GM04503 (cell line): ENCODE results near the gene DSG2.
"Not testable (repeated sequence)": the region's sequence is repeated elsewhere in the genome, so short reads cannot be mapped to it uniquely, and the experiment has no call there.

ENCODE experiments used
- DNase-seq: peaks from one replicate; pipeline ENCODE4 v3.0.0-alpha.2; 2012; ENCODE audit warnings: low read depth

DSG2 gene

GRCh38 chr18:31500051-31500688 is 2.2 kb downstream of the DSG2 start:
- no peak for DNase-seq

DNA sequence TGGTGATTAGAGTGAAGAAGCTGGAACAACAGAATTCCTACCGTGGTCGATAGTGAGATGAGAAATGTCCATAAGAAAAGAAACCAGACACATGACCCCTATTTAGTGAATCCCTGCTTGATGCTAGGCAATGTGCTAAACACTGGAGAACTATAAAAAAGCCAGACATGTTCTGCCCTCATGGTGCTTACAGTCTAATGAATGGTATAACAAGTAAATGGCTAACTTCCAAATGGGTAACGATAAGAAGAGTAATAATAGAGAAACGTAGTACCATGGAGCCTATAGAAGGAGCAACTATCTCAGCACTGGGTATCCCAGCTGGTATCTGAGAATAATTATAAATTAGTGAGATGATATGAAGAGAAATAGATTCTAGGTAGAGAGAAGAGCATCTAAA is 5.0 kb downstream of the DSG2 start:
- DNase-seq: no peak

DNA sequence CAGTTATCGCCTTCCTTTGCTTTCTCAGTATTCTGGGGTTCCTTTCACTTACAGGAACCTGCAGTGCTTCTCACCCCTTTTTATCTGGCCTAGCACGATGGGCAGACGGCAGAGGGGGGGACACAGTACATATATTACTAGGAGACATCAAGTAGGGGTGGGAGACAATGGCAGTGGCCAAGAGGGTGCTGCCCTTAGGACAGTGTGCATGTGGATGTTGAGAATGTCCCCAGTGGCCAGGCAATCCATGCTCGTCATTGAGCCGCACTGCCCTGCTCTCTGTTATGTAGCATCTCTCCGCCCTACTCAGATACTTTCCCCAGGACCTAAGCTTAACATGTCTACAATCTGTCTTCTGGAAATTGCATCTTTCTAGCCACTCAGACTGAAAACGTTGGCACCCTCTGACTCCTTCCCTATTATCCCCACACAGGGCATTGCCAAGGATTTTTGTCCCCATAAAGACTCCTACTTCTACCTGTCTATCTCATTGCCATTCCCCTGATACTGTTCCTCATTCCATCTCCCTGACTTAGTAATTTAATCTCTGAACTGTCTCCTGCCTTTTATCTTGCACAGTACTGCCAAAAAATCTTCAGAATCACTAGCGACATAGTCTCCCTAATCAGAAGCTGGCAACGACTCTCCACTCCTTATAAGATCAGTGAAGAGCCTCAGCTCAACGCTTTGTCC is 6.6 kb downstream of the DSG2 start:
- DNase-seq: no peak

DNA sequence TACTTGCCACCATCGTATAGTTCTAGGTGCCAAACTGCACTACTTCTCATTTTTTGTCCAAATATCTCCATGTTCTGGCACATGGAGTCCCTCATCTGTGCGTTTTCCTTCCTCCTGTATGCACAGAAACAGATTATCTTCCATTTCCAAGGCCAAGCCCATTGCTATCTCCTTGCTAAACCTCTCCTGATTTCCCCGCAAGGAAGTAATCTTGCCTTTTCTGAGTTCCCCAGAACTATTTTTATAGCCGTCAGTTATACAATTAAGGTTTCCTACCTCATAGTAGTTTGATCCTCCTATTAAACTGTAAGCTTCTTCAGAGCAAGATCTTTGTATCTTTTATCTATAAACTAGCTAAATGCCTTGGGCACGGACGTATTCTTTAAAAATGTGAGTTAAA is 7.2 kb downstream of the DSG2 start:
- DNase-seq: no peak

- no peak for DNase-seq
These were observed 8.2 kb downstream of the DSG2 start for GRCh38 chr18:31506024-31506742.

GRCh38 chr18:31507124-31507523 is 9.1 kb downstream of the DSG2 start:
- not testable (repeated sequence) for DNase-seq

- no peak for DNase-seq
These were observed 10.8 kb downstream of the DSG2 start for GRCh38 chr18:31508781-31509180.

GRCh38 chr18:31509571-31509970 is 11.6 kb downstream of the DSG2 start:
- DNase-seq: no peak

DNA sequence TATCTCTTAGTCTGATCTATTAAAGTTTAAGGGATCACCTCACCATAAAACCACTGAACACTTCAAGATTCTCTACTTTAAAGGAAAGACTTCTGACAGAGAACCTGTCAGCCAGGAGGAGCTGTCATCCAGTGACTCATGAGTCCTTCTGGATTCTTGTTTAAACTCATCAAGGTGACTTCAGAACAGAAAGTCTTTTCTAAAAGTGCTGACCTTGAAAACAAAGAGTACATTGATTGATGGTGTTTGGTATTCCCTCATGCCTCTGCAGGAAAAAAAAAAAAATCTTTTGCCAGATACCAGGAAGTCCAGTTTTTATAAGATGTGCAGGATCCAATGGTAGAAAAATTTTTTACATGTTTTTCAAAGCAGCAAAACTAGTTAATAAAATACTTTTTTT is 12.3 kb downstream of the DSG2 start:
- DNase-seq: no peak

- no peak for DNase-seq
These were observed 13.1 kb downstream of the DSG2 start for GRCh38 chr18:31511098-31511497.

- no peak for DNase-seq
These were observed 14.3 kb downstream of the DSG2 start for GRCh38 chr18:31512203-31512764.

GRCh38 chr18:31513189-31513935 is 15.4 kb downstream of the DSG2 start:
- DNase-seq: peak; percentile 3

DNA sequence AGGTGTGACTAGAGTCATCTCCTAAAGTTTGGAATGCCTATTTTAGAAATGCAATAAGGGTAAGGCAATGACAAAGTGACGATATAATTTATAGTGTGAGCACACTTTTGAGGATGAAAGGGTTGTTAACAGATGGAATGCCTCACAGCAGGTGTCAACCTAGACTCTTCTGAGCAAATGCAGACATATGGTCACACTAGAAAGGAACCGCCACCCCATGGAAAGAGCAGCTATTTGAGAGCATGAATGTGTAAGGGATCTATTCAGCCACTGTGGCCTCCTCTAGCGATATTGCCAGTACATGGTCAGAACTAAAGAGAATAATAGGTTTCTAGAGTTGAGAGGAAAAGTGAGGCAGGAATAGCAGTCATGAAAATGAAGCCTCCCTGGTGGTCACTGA is 18.5 kb downstream of the DSG2 start:
- DNase-seq: no peak

- DNase-seq: no peak
These were observed 28.4 kb downstream of the DSG2 start for GRCh38 chr18:31526374-31526773.

- no peak for DNase-seq
These were observed 35.3 kb downstream of the DSG2 start for GRCh38 chr18:31533236-31533635.

DNA sequence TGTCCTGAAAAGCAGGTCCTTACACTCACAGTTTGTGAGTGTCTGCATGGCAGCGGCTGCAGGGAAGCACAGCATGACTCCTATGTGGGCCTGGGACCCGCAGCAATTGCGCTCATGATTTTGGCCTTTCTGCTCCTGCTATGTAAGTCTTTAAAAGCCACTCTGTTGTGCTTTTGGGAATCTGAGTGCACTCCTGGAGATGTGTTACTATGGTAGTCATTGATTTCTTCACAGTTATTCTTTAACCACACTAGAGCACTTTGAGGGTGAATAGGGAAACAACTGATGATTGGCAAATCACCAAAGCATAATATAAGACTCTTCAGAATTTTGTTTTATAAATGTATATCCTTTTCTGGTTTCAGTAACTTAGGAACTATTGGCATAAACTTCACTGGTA is 40.9 kb downstream of the DSG2 start:
- no peak for DNase-seq

DNA sequence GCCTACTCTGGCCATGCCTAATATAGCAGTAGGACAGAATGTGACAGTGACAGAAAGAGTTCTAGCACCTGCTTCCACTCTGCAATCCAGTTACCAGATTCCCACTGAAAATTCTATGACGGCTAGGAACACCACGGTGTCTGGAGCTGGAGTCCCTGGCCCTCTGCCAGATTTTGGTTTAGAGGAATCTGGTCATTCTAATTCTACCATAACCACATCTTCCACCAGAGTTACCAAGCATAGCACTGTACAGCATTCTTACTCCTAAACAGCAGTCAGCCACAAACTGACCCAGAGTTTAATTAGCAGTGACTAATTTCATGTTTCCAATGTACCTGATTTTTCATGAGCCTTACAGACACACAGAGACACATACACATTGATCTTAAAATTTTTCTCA is 48.5 kb downstream of the DSG2 start:
- no peak for DNase-seq

DNA sequence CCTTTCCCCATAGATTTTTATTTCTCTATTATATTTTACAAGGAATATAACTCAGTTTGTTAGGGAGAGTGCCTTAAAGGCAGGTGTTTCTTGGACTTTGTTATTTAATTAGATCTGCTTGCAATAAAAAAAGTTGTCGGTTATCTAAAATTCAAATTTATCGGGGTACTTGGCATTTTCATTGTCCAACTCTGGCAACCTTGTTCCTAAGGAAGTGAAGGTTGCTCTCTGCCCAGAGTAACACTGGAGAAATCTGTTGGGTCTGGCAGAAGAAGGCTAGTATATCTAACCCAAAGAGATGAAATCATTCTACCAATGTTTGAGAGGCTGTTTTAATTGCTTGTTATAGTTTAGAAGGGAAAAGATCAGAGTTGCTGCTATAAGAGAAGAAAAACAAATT is 50.9 kb downstream of the DSG2 start:
- no peak for DNase-seq

GRCh38 chr18:31549416-31549815 is 51.4 kb downstream of the DSG2 start:
- no peak for DNase-seq

GRCh38 chr18:31551883-31552282 is 53.9 kb downstream of the DSG2 start:
- no peak for DNase-seq

GRCh38 chr18:31553800-31554199 is 55.8 kb downstream of the DSG2 start:
- DNase-seq: no peak

GRCh38 chr18:31554776-31555175 is 56.8 kb downstream of the DSG2 start:
- DNase-seq: no peak
